ENCODE measurements around the gene KDF1. TPM values are rescaled to one million over a fixed set of nuclear protein-coding genes. Genes with fewer than 3 reads are reported as not detected.
A peak's percentile ranks its signal among the peaks of the same experiment; 100 is the strongest.
"Not testable (repeated sequence)": the region's sequence is repeated elsewhere in the genome, so short reads cannot be mapped to it uniquely, and the experiment has no call there.

KDF1 gene
- polyA plus RNA-seq, 3 donors, result 11.1 to 11.8 (median 11.5) TPM

- DNase-seq, result no peak
Observed at GRCh38 chr1:26996024-26996423, 35.8 kb upstream of the KDF1 start.

GRCh38 chr1:26994787-26995517, 34.7 kb upstream of the KDF1 start:
- DNase-seq, result no peak

GRCh38 chr1:26994020-26994786, 33.9 kb upstream of the KDF1 start:
- DNase-seq, result no peak

- peak; percentile 70 for DNase-seq
Observed at GRCh38 chr1:26993237-26994019, 33.2 kb upstream of the KDF1 start, which contains the start of gene TRNP1. Gene TRNP1, plus strand, starts transcription at chr1:26993692. Its CDS starts 95 bp downstream, at chr1:26993787.

- no peak for DNase-seq
Observed at GRCh38 chr1:26991310-26992116, 31.2 kb upstream of the KDF1 start.

- not testable (repeated sequence) for DNase-seq
Observed at GRCh38 chr1:26989403-26990109, 29.3 kb upstream of the KDF1 start.

- DNase-seq, result no peak
Observed at GRCh38 chr1:26986658-26987057, 26.4 kb upstream of the KDF1 start.

- DNase-seq, result no peak
Observed at GRCh38 chr1:26984291-26984690, 24.0 kb upstream of the KDF1 start.

GRCh38 chr1:26983863-26984262, 23.6 kb upstream of the KDF1 start:
- DNase-seq, result no peak

- no peak for DNase-seq
Observed at GRCh38 chr1:26981146-26981846, 21.0 kb upstream of the KDF1 start.

- DNase-seq, result no peak
Observed at GRCh38 chr1:26978901-26979300, 18.6 kb upstream of the KDF1 start.

- no peak for DNase-seq
Observed at GRCh38 chr1:26976621-26977510, 16.6 kb upstream of the KDF1 start.

- DNase-seq, result no peak
Observed at GRCh38 chr1:26972821-26973220, 12.6 kb upstream of the KDF1 start.

GRCh38 chr1:26972390-26972789, 12.1 kb upstream of the KDF1 start:
- no peak for DNase-seq

GRCh38 chr1:26971590-26971989, 11.3 kb upstream of the KDF1 start:
- DNase-seq, result no peak

- DNase-seq, result no peak
Observed at GRCh38 chr1:26970810-26971209, 10.5 kb upstream of the KDF1 start.

GRCh38 chr1:26965628-26966027, 5.4 kb upstream of the KDF1 start:
- no peak for DNase-seq

- DNase-seq, result no peak
Observed at GRCh38 chr1:26965213-26965612, 4.9 kb upstream of the KDF1 start.

GRCh38 chr1:26961826-26962225, 1.6 kb upstream of the KDF1 start:
- no peak for DNase-seq
